HG03097 (cell line): ENCODE measurements around the gene KCNN1.
A peak's percentile ranks its signal among the peaks of the same experiment; 100 is the strongest.
"Not testable (repeated sequence)": the region's sequence is repeated elsewhere in the genome, so short reads cannot be mapped to it uniquely, and the experiment has no call there.

Source experiments
- ATAC-seq: cut with Tn5 transposase; IDR thresholded peaks from one replicate; pipeline ENCODE4 v1.9.1; 2021; ENCODE audit not compliant: unreplicated experiment, low FRiP score

The KCNN1 gene

GRCh38 chr19:18020212-18021085, 53.5 kb downstream of the KCNN1 start:
- no peak for ATAC-seq

- ATAC-seq: no peak
These were observed 54.3 kb downstream of the KCNN1 start for GRCh38 chr19:18021121-18021755.

GRCh38 chr19:18023622-18024251, 56.8 kb downstream of the KCNN1 start:
- ATAC-seq: no peak

GRCh38 chr19:18027151-18027550, 60.2 kb downstream of the KCNN1 start:
- no peak for ATAC-seq

- no peak for ATAC-seq
These were observed 62.9 kb downstream of the KCNN1 start for GRCh38 chr19:18029617-18030338.

GRCh38 chr19:18031401-18031800, 64.5 kb downstream of the KCNN1 start:
- not testable (repeated sequence) for ATAC-seq

- ATAC-seq: not testable (repeated sequence)
These were observed 65.2 kb downstream of the KCNN1 start for GRCh38 chr19:18032102-18032501.

- no peak for ATAC-seq
These were observed 74.1 kb downstream of the KCNN1 start for GRCh38 chr19:18041054-18041453.

- no peak for ATAC-seq
These were observed 76.8 kb downstream of the KCNN1 start for GRCh38 chr19:18043676-18044075.

- peak; percentile 94 for ATAC-seq
These were observed 78.0 kb downstream of the KCNN1 start for GRCh38 chr19:18044825-18045304.

GRCh38 chr19:18045307-18046050, 78.6 kb downstream of the KCNN1 start:
- peak; percentile 8 for ATAC-seq

GRCh38 chr19:18046059-18046718, 79.3 kb downstream of the KCNN1 start:
- no peak for ATAC-seq

GRCh38 chr19:18049385-18049784, 82.5 kb downstream of the KCNN1 start:
- ATAC-seq: no peak
